Neural progenitor cell (in vitro differentiated cells): ENCODE measurements around the gene C3AR1. TPM values are rescaled to one million over a fixed set of nuclear protein-coding genes. Genes with fewer than 3 reads are reported as not detected.

Source experiments
- DNase-seq: peaks from one replicate; pipeline ENCODE4 v3.0.0-alpha.2; 2016; ENCODE audit warnings: low spot score
- H2AFZ ChIP-seq: fragments of 200-600 bp; sonication (generic); replicated peaks from 2 replicates; pipeline ENCODE4 v1.6.1; 2016; ENCODE audit warnings: antibody characterized with exemption
- H3F3A ChIP-seq: fragments of 200-600 bp; sonication (generic); 2 replicates; pipeline ENCODE4 v1.6.1; 2016; ENCODE audit warnings: antibody characterized with exemption, low read depth
- H3K27ac ChIP-seq: fragments of 200-600 bp; sonication (generic); 2 replicates; pipeline ENCODE4 v1.5.1; 2016; ENCODE audit warnings: mild to moderate bottlenecking
- H3K27me3 ChIP-seq: fragments of 200-600 bp; sonication (generic); 2 replicates; pipeline ENCODE4 v1.6.1; 2016; ENCODE audit warnings: mild to moderate bottlenecking, moderate library complexity
- H3K36me3 ChIP-seq: fragments of 200-600 bp; sonication (generic); 2 replicates; pipeline ENCODE4 v1.5.1; 2016
- H3K4me1 ChIP-seq: fragments of 200-600 bp; sonication (generic); 2 replicates; pipeline ENCODE4 v1.6.1; 2016; ENCODE audit warnings: mixed run types
- H3K4me2 ChIP-seq: fragments of 200-600 bp; sonication (generic); 2 replicates; pipeline ENCODE4 v1.6.1; 2016
- H3K4me3 ChIP-seq: fragments of 200-600 bp; sonication (generic); 2 replicates; pipeline ENCODE4 v1.5.1; 2016
- H3K79me2 ChIP-seq: fragments of 200-600 bp; sonication (generic); 2 replicates; pipeline ENCODE4 v1.6.1; 2016; ENCODE audit warnings: low read depth
- H3K9ac ChIP-seq: fragments of 200-600 bp; sonication (generic); 2 replicates; pipeline ENCODE4 v1.6.1; 2016
- H3K9me3 ChIP-seq: fragments of 200-600 bp; sonication (generic); 2 replicates; pipeline ENCODE4 v1.5.1; 2016; ENCODE audit warnings: low read depth
- H4K20me1 ChIP-seq: fragments of 200-600 bp; sonication (generic); 2 replicates; pipeline ENCODE4 v1.6.1; 2016; ENCODE audit warnings: low read depth
- H3K27ac Mint-ChIP-seq: 3 replicates; pipeline ENCODE4 v1.8.0; 2021; ENCODE audit warnings: mixed read lengths
- H3K27me3 Mint-ChIP-seq: 2 replicates; pipeline ENCODE4 v1.8.0; 2022; ENCODE audit warnings: low read depth, mild to moderate bottlenecking, inconsistent platforms, moderate library complexity, mixed read lengths; ENCODE audit not compliant: insufficient read depth
- H3K36me3 Mint-ChIP-seq: 3 replicates; pipeline ENCODE4 v1.8.0; 2021; ENCODE audit warnings: mixed read lengths
- H3K4me1 Mint-ChIP-seq: 3 replicates; pipeline ENCODE4 v1.8.0; 2021; ENCODE audit warnings: mixed read lengths
- H3K4me3 Mint-ChIP-seq: 3 replicates; pipeline ENCODE4 v1.8.0; 2021; ENCODE audit warnings: mild to moderate bottlenecking, moderate library complexity, mixed read lengths
- H3K9me3 Mint-ChIP-seq: 3 replicates; pipeline ENCODE4 v1.8.0; 2020; ENCODE audit warnings: mixed read lengths
- CTCF ChIP-seq: fragments of 200-600 bp; sonication (generic); IDR thresholded peaks from 2 replicates; pipeline ENCODE4 v1.5.1; 2017; ENCODE audit warnings: antibody characterized with exemption, mild to moderate bottlenecking
- EZH2 ChIP-seq: fragments of 200-600 bp; sonication (generic); IDR thresholded peaks from 2 replicates; pipeline ENCODE4 v1.6.1; 2017; ENCODE audit warnings: antibody characterized with exemption, mild to moderate bottlenecking, moderate library complexity
- EZH2phosphoT487 ChIP-seq: fragments of 200-600 bp; sonication (generic); IDR thresholded peaks from 2 replicates; pipeline ENCODE4 v1.6.1; 2017; ENCODE audit warnings: antibody characterized with exemption
- total RNA-seq: library from RNA; depleted of rRNA; stranded (reverse); fragments of >200 nt; gene quantifications from 2 replicates; pipeline ENCODE4 v1.2.3, GENCODE V29; 2015; ENCODE audit warnings: low replicate concordance

The C3AR1 gene
- total RNA-seq, 1 donor from 2014 or later = not detected

DNA sequence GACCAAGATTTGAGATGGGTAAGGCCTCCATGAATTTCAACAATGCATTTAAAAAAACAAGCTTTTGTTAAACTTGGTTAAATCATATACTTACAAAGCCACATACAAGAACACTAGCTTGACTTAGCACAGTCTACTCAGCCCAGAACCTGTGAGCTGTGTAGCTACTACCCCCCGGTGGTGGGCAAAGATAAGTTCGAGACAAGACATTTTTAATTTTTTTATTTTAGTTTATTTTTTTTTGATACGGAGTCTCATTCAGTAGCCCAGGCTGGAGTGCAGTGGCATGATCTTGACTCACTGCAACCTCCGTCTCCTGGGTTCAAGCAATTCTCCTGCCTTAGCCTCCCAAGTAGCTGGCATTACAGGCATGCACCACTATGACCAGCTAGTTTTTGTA lies 12.2 kb upstream of the C3AR1 start:
- Histone ChIP-seq H3K27ac (no peak overlapping the region), H3K9ac (no peak overlapping the region), H3K27me3 (no peaks in the 10 kb centered on the region), H3K9me3 (no peaks in the 10 kb centered on the region), H3K4me1 (peaks cover 8% of the 10 kb centered on the region), H3K36me3 (no peaks in the 10 kb centered on the region), H4K20me1 (no peaks in the 10 kb centered on the region), H3K4me3 (no peak overlapping the region), H3F3A (peaks cover 17% of the 10 kb centered on the region), H2AFZ (no peak overlapping the region), H3K4me2 (no peak overlapping the region), H3K79me2 (peaks cover 17% of the 10 kb centered on the region)
- H3K27me3 Mint-ChIP-seq = no peaks in the 10 kb centered on the region
- no peaks in the 10 kb centered on the region for H3K36me3 Mint-ChIP-seq
- H3K27ac Mint-ChIP-seq = no peak overlapping the region
- H3K4me3 Mint-ChIP-seq = no peak overlapping the region
- H3K4me1 Mint-ChIP-seq = peaks cover 15% of the 10 kb centered on the region
- TF ChIP-seq EZH2 (no peak), EZH2phosphoT487 (no peak), CTCF (peak; percentile 62)
- peak; percentile 62 for DNase-seq
- H3K9me3 Mint-ChIP-seq = no peaks in the 10 kb centered on the region

GRCh38 chr12:8077207-8077606 lies 11.0 kb upstream of the C3AR1 start:
- no peak overlapping the region for H3K4me3 ChIP-seq
- Mint-ChIP-seq H3K27me3 (no peaks in the 10 kb centered on the region), H3K36me3 (no peaks in the 10 kb centered on the region), H3K27ac (no peak overlapping the region), H3K4me3 (no peak overlapping the region), H3K4me1 (peaks cover 9% of the 10 kb centered on the region), H3K9me3 (no peaks in the 10 kb centered on the region)
- no peaks in the 10 kb centered on the region for H3K27me3 ChIP-seq
- H3F3A ChIP-seq = peaks cover 14% of the 10 kb centered on the region
- H2AFZ ChIP-seq = peak overlapping the region; percentile 2
- H3K36me3 ChIP-seq = no peaks in the 10 kb centered on the region
- TF ChIP-seq EZH2phosphoT487 (no peak), EZH2 (no peak), CTCF (no peak)
- H3K27ac ChIP-seq = no peak overlapping the region
- DNase-seq = no peak
- no peaks in the 10 kb centered on the region for H4K20me1 ChIP-seq
- peaks cover 8% of the 10 kb centered on the region for H3K4me1 ChIP-seq
- H3K9me3 ChIP-seq = no peaks in the 10 kb centered on the region
- H3K9ac ChIP-seq = no peak overlapping the region
- H3K79me2 ChIP-seq = peaks cover 5% of the 10 kb centered on the region
- no peak overlapping the region for H3K4me2 ChIP-seq

- no peak overlapping the region for H3K4me2 ChIP-seq
- no peak overlapping the region for H2AFZ ChIP-seq
- H3K36me3 ChIP-seq = no peaks in the 10 kb centered on the region
- no peak overlapping the region for H3K27ac ChIP-seq
- no peaks in the 10 kb centered on the region for H3K36me3 Mint-ChIP-seq
- H3K9me3 ChIP-seq = no peaks in the 10 kb centered on the region
- H3K4me3 Mint-ChIP-seq = no peak overlapping the region
- H3F3A ChIP-seq = peaks cover 6% of the 10 kb centered on the region
- H3K4me1 ChIP-seq = peaks cover 6% of the 10 kb centered on the region
- H3K27me3 Mint-ChIP-seq = no peaks in the 10 kb centered on the region
- H3K27ac Mint-ChIP-seq = no peak overlapping the region
- H3K9me3 Mint-ChIP-seq = no peaks in the 10 kb centered on the region
- H3K4me1 Mint-ChIP-seq = peaks cover 9% of the 10 kb centered on the region
- H3K79me2 ChIP-seq = peaks cover 4% of the 10 kb centered on the region
- no peak for TF ChIP-seq EZH2
- no peak for TF ChIP-seq EZH2phosphoT487
- TF ChIP-seq CTCF = no peak
- no peak for DNase-seq
- no peaks in the 10 kb centered on the region for H4K20me1 ChIP-seq
- H3K4me3 ChIP-seq = no peak overlapping the region
- no peaks in the 10 kb centered on the region for H3K27me3 ChIP-seq
- H3K9ac ChIP-seq = no peak overlapping the region
Observed at GRCh38 chr12:8076366-8076765, 10.2 kb upstream of the C3AR1 start.
